Neutrophil (primary cell): ENCODE measurements around the gene ZNF622.

ENCODE experiments used
- H3K27ac ChIP-seq: fragments of 200-600 bp; sonication (generic); 2 replicates; pipeline ENCODE4 v1.5.1; 2016; ENCODE audit warnings: mild to moderate bottlenecking, moderate library complexity
- H3K27me3 ChIP-seq: fragments of 200-600 bp; sonication (generic); 2 replicates; pipeline ENCODE4 v1.6.0; 2016; ENCODE audit warnings: mild to moderate bottlenecking
- H3K36me3 ChIP-seq: fragments of 200-600 bp; sonication (generic); 2 replicates; pipeline ENCODE4 v1.5.1; 2017
- H3K4me1 ChIP-seq, 2 experiments: fragments of 200-600 bp in 1 of 2; sonication (generic) in 1 of 2; 1 replicate in 1 of 2; 2 replicates in 1 of 2; pipeline versions ENCODE4 v1.5.1 to v1.6.1; 2013 to 2016; ENCODE audit warnings: low read depth in 1 of 2, low read length in 1 of 2, mild to moderate bottlenecking in 1 of 2, moderate library complexity in 1 of 2; ENCODE audit not compliant: control insufficient read depth in 1 of 2, insufficient read depth in 1 of 2
- H3K4me3 ChIP-seq, 2 experiments: fragments of 200-600 bp in 1 of 2; sonication (generic) in 1 of 2; 1 replicate in 1 of 2; 2 replicates in 1 of 2; pipeline ENCODE4 v1.5.1; 2013 to 2016; ENCODE audit warnings: low read depth in 1 of 2, low read length in 1 of 2, mild to moderate bottlenecking in 1 of 2, moderate library complexity in 1 of 2
- H3K9me3 ChIP-seq: fragments of 200-600 bp; sonication (generic); 2 replicates; pipeline ENCODE4 v1.5.1; 2016
- CTCF ChIP-seq: fragments of 200-600 bp; sonication (generic); IDR thresholded peaks from 2 replicates; pipeline ENCODE4 v1.5.1; 2016; ENCODE audit warnings: antibody characterized with exemption

ZNF622 gene

GRCh38 chr5:16493261-16493660 is 27.7 kb upstream of the ZNF622 start:
- Histone ChIP-seq H3K27ac (no peak overlapping the region), H3K4me3 (no peak overlapping the region), H3K4me1 (peaks cover 0 to 3% of the 10 kb centered on the region in 2 experiments), H3K36me3 (no peaks in the 10 kb centered on the region), H3K27me3 (no peaks in the 10 kb centered on the region), H3K9me3 (no peaks in the 10 kb centered on the region)
- no peak for TF ChIP-seq CTCF

- H3K9me3 ChIP-seq, result no peaks in the 10 kb centered on the region
- H3K27ac ChIP-seq, result no peak overlapping the region
- H3K27me3 ChIP-seq, result no peaks in the 10 kb centered on the region
- no peak overlapping the region for H3K4me3 ChIP-seq
- no peaks in the 10 kb centered on the region for H3K36me3 ChIP-seq
- peaks cover 0 to 3% of the 10 kb centered on the region in 2 experiments for H3K4me1 ChIP-seq
- no peak for TF ChIP-seq CTCF
These were observed 27.0 kb upstream of the ZNF622 start for GRCh38 chr5:16492398-16493140.

- no peaks in the 10 kb centered on the region for H3K27me3 ChIP-seq
- H3K27ac ChIP-seq, result no peak overlapping the region
- H3K36me3 ChIP-seq, result no peaks in the 10 kb centered on the region
- no peaks in the 10 kb centered on the region for H3K9me3 ChIP-seq
- no peak for TF ChIP-seq CTCF
- no peak overlapping the region for H3K4me3 ChIP-seq
- H3K4me1 ChIP-seq, result no peaks in the 10 kb centered on the region
These were observed 25.3 kb upstream of the ZNF622 start for GRCh38 chr5:16490911-16491310.

GRCh38 chr5:16489322-16489791 is 23.8 kb upstream of the ZNF622 start:
- no peaks in the 10 kb centered on the region for H3K27me3 ChIP-seq
- no peaks in the 10 kb centered on the region for H3K9me3 ChIP-seq
- TF ChIP-seq CTCF, result peak; percentile 58
- H3K4me3 ChIP-seq, result no peak overlapping the region
- no peaks in the 10 kb centered on the region for H3K36me3 ChIP-seq
- no peaks in the 10 kb centered on the region for H3K4me1 ChIP-seq
- H3K27ac ChIP-seq, result no peak overlapping the region

- Histone ChIP-seq H3K27ac (no peak overlapping the region), H3K27me3 (no peaks in the 10 kb centered on the region), H3K9me3 (no peaks in the 10 kb centered on the region), H3K36me3 (no peaks in the 10 kb centered on the region), H3K4me1 (no peaks in the 10 kb centered on the region), H3K4me3 (no peak overlapping the region)
- no peak for TF ChIP-seq CTCF
These were observed 21.9 kb upstream of the ZNF622 start for GRCh38 chr5:16487456-16487855.
